NCI-H1694 treated with DMSO at 0.1 percent for 48 hours (cell line): Measurements from ENCODE around the gene SERTM1.

Experiments
- DNase-seq: peaks from one replicate; lab custom pipeline; 2025; lab: John Stamatoyannopoulos, UW

SERTM1 gene

DNA sequence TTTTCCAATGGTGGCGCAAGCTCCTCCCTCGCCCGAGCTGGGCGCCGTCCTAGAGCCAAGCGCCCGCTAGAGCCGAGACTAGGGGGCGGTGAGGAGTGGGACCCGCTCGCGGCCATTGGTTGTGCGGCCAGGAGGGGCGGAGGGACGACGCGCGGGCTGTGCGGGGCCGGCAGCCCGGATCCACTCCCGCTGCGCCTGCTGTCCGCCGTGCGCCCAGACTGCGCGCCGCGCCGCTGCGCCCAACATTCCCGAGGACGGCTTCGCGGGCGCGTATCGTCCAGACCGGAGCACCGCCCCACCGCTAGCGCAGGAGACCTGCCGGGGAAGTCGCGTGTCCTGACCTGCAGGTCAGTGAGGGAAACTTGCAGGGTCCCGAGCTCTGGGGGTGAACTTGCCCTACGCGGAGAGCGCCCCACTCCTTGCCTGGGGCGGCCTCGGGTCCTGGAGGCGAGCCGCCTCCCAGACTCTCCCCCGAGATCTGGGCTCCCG is at the start of gene SERTM1:
Gene SERTM1, plus strand, starts transcription at position 183 of the 489 bp plus-strand sequence. CDS start 21,059 bp downstream, outside the sequence.
- no peak for DNase-seq

DNA sequence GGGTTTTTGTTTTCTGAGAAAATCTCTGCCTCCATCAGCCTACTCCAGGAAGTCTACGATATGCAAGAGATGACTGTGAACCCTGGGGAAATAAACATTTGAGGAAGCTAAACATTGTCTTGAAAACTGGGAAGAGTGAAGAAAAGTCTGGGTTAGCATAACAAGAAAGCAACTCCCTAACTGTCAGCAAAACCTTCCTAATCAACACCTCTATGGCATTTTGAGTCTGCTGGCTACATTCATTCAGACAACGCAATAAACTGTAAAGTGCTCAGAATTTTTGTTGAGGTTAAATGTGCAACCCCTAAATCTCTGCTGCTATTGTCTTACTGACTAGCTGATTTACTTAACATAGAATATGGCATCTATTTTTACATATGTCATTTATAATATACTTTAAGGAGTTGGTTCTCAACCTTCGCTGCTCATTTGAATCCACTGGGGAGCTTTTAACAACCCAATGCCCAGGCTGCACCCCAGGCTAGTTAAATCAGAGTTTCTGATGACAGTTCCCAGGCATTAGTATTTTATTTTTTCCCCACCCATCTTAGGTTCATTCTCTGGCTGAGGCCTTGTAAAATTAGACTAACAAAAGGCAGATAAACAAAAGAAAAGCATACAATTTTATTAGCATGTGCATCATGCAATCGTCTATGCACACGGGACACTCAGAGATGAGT is 45.3 kb upstream of the SERTM1 start:
- no peak for DNase-seq

DNA sequence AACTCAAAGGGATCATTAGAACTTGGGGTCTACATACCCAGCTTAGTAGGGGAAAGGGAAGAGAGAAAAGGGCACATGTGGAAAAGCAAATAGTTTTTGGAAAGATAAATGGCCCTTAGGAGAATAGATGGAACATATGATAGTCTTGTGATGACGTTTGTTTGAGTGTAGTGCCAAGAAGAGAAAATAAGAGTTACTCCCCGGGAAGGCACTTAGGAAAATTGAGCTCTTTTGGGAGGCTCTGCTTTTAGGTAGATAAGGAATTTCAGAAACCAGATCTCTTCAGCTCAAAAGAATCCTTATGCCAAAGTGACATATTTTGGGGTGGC is 44.8 kb upstream of the SERTM1 start:
- no peak for DNase-seq

DNA sequence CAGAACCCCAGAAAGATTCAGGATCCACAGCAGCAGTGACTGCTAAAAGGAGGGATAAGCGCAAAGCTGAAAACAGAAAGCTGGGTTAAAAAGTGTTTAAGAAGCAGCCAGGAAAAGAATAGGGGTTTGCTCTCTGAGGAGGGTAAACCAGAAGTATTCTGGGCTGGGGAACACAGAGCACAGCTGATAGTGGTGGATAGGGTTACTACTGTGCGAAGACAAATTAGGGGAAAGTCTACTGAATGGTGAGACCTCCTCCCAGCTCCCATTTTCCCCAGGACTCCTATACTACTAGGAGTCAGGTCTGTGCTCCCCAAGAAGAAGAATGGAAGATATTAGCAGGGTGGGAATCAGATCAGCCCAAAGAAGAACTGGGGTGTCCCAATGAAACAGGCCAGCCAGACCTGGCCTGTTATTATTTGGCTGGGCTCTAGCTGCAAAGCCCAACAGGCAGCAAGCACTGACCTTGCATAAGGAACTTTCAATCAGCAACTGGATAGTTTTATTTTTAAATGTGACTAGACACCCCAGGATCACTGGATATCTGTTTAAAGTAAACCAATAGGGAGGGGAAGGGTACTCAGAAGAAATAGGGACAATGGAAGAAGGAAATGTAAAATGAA is 43.5 kb upstream of the SERTM1 start:
- DNase-seq = no peak

DNA sequence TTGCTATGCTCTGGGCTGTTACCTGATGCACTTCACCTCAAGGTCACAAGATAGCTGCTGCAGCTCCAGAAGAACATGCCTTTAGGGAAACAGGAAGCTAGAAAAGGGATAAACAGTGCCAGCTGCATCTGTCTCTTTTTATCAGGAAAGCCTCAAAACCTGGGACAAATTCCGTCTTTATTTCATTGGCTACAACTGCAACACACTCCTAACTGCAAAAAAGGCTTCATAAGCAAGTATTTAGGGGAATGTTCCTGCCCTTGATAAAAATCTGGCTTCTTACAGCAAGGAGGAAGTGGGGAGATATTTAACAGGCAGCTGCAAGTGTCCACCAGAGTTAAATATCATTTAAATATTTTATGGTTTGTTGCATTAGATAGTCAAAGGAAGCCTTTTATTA is 34.2 kb upstream of the SERTM1 start:
- DNase-seq = no peak

DNA sequence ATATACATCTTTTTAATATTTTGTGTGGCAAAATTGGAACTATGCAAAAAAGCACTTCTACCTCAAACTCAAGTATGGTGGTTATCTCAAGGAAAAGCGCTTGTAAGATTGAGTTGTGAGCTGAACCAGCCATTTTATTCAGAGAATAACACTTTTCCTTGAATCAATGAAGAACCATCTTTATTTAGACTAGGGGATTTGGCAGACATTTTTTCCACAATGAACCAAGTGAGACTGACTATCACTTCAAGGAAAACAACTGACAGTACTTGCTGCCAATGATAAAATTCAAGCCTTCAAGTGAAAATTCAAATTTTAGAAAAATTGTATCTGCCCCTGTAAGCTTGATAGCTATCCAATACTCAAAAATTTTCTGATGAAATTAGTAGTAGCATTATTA is 23.2 kb upstream of the SERTM1 start:
- no peak for DNase-seq

DNA sequence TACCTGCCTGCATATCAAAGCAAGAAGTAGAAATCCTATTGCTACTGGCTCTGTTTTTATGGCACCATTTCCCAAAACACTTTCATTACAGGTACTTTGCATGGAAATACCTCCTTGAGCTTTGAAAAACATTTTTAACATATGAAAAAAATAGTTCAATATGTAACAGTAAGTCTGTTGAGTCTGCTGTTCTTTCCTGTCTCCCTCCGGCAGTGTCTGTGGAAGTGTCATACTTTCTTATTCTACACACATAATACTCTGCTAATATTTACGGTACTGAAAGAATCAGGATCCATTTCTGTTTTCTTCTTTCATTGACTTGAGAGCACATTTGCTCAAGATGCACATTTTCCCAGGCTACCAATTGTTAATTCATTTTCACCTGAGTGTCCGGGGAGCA is 8.2 kb upstream of the SERTM1 start:
- DNase-seq = no peak

DNA sequence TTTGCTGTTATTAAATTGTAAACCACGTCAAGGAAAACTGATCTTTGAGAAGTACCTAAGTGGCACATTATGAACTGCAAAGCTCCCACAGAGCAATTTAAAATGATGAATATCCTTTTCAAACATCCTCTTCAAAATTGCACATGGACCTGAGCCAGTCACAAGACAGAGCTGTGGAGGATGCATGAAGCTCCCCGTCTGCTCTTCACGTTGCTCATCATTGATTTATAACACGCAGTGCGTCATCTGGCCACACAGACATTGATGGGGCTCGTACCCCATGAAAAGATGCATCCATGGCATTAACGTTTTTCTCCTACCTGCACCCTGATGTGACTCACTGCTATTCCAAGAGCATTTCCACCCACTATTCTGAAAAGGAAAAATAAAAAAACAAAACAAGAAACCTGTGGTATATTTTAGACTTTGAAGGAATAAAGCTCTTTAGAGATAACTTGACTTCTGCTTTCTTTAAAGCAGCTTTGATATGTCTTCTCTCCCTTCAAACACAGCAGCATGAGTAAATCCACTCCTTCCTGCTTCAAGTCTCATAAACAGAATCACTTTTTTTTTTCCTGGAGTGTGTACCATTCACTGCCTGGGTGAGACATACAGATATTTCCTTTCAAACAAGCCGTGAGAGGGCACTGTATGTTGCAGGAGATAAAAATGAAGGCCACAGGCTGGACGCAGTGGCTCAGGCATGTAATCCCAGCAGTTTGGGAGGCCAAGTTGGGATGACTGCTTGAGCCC is 7.2 kb upstream of the SERTM1 start:
- DNase-seq = no peak

DNA sequence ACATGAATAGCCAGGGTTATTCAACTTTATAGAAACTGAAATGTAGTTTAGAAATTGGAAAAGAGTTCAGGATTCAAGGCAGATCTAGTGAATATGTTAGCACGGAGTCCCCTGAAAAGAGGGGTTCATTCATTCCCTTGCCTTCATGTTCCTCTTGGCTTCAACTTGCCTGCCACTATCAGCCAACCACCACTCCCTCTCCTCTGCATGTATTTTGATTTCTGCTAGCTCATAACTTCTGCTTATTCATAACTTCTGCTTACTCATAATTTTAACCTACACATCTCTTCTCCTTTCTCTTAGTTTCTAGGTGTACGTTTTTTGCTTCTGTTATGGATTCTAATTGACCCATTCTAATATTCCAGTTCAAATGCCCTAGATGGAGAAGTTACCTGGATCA is 5.5 kb upstream of the SERTM1 start:
- DNase-seq = no peak

DNA sequence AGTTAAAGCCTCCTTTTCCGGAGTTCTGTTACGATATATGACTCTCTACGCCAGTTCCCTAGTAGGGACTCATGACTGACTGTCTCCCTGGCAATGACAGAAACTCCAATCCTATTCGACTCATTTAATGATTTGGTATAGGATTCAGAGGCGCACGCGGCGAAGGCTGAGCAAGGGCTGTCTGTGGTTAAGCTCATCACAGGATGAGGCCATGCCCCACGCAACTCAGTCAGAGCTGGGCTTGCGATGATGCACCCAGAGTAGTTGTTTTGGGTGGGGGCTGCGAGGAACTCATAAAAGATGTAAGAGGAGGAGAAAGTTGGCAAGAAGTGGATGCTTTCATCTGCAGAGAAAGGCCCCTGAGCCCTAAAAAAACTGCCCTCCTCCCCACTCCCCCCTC is 468 bp upstream of the SERTM1 start:
- no peak for DNase-seq

DNA sequence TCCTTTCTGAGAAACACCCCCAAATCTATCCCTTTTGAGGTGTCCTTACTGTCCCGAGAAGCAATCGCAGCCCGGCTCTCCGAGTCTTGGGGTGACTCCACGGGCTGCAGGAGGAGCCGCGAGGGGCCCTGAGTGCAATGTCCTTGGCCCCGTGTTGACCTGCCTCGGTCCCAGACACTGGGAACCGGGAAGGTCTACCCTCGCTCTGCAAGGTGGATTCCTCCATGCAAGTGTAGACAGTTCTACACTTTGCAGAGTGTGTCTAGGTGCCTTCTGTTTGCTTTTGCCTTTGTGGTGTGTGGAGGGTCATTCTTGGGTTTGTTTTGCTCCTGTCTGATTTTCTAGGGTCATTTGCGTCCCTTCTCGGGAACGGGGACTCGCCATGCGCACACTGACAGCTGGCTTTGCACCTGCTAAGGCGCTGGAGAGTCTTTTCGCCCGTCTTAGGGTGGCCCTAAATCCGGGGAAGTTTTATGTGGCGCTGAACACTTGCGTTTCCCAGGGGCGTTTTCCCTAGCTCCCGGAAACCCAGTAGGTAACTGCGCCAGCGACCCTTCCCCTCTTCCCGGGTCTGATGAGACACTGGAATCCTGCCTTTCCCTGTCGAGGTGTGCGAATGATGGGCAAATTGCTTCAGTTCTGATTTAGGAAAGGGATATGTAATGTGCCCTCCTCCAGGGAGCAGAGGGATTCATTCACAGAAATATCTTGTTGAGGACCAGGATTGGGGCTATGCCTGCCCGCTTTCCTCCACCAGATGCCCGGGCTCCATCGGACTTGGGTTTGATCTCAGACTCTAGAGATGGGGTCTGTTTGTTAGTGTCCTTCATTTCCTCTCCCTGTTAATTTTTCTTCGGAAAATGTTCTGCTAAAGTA is 755 bp downstream of the SERTM1 start:
- DNase-seq = no peak

DNA sequence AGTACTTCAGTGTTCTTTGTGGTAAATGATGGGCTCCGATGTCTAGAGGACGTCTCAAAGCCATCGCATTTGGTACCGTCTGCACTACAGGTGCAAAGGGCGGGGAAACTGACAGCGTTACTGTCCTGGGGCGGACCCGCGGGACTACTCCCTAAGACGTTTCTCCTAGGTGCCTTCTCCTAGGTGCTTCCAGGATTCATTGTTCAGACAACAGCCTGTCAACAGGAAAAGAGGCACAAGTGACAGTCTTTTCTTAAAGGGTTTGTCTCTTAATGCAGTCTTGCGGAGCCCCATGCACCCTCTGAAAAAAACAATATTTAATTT is 1.4 kb downstream of the SERTM1 start:
- no peak for DNase-seq

DNA sequence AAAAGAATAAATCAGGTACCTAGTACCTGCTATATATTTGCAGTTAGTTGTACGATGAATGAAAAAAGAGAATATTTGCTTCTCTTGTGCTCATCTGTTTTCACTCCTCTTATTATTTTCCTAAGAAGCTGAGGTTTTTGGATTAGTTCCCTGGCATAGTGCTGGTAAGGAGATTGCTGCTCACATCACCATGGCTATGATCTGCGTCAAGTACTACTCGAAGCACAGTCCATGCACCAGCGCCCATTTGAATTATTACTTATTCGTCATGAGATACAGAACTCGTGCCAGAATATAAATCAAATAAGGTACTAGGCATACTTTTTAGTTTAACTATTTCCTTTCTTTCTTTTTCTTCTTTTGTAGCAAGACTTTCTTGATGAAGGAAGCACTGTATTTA is 7.1 kb downstream of the SERTM1 start:
- DNase-seq = no peak

DNA sequence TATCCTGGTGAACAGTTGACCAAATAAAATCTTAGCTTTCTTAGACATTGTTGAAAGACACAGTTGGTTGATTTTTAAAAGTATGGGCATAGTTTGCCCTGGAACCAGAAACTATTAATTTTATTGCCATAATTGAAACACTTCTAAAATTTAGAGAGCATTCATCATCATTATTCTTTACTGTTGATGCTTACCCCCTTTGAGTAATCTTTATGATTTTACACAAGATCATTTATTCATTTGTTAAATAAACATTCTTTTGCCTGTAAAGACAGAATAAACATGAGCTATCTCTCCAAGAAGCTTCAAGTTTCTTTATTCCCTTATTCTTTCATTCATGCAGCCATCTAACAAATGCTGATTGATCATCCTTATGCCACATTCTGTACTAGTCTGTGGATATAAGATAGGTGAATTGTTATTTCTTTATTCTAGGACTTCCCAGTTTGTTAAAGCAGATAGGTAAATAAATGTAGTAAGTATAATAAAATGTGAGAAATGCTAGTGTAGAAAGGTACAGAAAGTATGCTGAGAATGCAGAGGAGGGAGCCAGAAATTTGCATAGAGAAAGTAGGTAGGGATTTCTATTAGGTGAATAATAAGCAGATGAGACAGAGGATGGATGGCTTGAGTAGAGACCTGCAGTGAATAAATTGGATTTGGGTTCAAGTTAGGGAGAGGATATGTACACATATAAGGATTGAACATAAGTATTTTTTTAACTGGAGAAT is 8.2 kb downstream of the SERTM1 start:
- DNase-seq = no peak

DNA sequence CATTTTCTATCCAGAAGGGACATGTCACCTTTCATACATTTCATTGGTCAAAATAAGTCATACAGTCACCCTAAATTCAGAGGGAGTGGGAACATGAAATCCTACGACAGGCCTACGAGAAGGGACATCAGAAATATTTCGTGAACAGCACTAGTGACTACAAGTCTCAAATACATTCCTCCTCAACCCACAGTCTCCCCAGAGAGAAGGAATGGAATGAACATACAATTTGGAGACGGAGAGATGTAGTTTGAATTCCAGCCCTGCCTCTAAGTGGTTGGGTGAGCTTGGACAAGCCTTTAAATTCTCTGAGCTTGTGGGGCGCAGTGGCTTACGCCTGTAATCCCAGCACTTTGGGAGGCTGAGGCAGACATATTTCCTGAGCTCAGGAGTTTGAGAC is 9.9 kb downstream of the SERTM1 start:
- no peak for DNase-seq

DNA sequence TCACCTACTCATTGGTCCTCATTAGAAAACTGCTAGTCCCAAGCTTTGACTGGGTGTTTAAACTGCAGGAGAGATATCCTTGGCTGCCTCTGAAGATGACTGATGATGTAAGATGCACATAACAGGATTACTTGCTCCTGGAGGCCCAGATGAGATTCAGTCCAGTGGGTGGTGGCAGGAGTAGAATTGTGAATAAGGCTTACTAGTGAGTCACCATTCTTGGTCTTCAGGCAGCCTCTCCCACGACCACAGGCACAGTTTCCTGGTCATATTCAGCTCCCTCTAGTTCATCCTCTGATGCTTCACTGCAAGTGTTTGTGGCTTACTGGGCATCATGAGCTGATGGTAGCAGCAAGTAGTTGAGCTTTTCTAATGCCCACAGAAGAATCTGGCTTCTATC is 12.1 kb downstream of the SERTM1 start:
- no peak for DNase-seq

DNA sequence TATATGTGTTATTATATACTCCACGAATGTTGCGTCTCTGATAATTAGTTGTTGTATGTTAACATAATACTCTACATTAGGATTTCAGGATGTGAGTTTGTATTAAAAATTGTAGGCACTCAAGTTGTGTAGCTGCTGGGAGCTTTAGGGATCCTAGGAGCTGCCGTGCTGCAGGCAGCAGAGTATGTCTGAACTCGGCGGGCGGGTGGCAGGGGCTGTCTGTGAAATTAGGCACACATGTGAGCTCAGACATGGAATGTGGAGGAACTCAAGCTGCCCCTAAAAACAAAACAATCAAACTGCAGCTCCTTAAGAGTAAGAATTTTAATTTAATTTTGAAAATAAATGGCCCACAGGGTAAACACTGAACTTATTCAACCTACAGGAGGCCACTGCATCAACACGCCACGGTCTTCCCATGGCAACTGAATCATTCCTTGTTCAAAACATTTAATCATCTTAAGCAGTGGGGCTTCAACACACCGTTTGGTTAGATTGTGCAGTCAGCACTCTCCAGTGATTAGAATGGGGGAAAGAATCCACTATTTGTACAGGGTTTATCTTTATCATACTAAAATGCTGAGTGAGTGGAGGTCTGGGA is 22.7 kb downstream of the SERTM1 start:
- no peak for DNase-seq

DNA sequence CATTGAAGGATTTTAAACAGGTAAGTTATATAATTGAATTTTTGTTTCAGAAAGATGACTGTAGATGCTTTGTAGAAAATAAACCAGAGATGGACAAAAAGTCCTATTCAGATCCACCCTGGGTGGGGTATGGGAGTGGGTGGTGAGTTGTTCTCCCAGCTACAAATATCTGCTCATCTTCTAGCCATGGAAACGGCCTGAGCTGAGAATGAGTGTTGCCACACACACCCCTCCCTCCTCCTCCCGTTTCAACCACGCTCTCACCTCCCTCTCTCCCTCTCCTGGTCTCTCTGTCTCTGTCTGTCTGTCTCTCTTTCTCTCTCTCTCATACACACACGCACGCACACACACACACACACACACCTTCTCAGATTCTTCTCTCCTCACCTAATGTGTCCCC is 26.4 kb downstream of the SERTM1 start:
- no peak for DNase-seq

DNA sequence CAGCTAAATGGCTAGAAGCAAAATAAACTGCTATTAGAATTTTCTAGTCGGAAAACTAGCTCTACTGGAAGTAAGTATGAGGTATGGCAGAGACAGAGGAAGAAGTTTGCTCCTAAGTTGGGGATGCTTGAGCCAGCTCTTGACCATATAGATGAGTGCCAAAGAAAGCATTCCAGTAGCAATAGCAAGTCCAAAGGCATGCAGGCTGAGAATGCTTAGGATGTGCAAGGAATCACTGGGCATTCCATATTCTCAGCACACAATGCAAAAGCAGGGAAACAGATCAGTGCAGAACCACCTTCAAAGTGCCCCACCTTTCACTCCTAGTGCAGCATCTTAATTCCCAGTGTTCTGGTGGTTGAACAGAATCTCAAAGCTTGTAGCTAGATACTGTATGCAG is 32.9 kb downstream of the SERTM1 start:
- DNase-seq = no peak

DNA sequence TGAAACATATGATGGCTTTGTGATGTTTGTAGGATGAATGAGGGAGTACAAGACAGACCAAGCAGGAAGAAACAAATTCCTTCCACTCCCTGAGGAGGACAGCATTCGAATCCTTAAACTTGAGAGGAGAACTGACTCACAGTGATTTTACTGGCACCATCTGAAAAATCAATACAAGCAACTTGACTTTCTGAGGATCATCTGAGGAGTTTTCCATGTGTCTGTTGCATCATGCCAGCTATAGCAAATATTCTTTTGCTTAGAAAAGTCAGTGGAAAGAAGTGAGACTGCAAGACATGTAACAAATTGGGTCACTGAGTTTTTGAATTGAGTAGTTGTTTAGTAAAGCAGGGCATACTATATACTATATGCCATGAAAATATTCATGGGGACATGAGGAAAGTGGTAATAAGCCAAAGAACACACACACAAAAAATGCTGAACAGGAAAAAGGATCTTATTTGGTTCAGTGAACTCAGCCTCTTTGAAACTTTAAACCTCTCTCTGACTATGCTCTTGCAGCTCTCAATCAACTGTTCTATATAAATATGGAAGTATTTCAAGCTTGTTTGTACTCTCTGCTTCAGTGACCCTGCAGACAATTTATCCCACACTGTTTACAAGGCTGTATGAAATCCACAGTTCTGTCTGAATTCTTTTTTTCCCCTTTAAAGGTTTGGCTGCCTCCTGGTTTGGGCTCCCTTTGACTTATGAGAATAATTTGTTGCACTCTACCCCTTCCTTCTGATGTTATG is 35.5 kb downstream of the SERTM1 start:
- DNase-seq = no peak

DNA sequence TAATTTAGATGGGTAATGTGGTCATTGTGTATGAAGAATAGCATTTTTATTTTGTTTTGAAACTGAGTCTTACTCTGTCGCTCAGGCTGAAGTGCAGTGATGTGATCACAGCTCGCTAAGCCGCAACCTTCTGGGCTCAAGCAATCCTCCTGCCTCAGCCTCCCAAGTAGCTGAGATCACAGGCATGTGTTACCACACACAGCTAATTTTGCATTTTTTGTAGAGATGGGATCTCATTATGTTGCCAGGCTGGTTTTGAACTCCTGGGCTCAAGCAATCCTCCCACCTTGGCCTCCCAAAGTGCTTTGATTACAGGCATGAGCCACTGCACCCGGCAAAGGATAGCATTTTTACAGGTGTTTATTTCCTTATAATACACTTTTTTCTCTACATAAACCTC is 36.6 kb downstream of the SERTM1 start:
- no peak for DNase-seq
